GM18858 (cell line): ENCODE results near the gene PDSS2.
"Not testable (repeated sequence)": the region's sequence is repeated elsewhere in the genome, so short reads cannot be mapped to it uniquely, and the experiment has no call there.

Experiments used
- ATAC-seq: cut with Tn5 transposase; IDR thresholded peaks from one replicate; pipeline ENCODE4 v1.9.1; 2021; ENCODE audit not compliant: unreplicated experiment

The PDSS2 gene

DNA sequence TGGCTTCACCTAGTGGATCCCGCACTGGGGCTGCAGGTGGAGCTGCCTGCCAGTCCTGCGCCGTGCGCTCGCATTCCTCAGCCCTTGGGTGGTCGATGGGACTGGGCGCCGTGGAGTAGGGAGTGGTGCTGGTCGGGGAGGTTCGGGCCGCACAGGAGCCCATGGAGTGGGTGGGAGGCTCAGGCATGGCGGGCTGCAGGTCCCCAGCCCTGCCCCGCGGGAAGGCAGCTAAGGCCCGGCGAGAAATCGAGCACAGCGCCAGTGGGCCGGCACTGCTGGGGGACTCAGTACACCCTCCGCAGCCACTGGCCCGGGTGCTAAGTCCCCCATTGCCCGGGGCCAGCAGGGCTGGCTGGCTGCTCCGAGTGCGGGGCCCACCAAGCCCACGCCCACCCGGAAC, 95.2 kb downstream of the PDSS2 start:
- ATAC-seq = not testable (repeated sequence)

DNA sequence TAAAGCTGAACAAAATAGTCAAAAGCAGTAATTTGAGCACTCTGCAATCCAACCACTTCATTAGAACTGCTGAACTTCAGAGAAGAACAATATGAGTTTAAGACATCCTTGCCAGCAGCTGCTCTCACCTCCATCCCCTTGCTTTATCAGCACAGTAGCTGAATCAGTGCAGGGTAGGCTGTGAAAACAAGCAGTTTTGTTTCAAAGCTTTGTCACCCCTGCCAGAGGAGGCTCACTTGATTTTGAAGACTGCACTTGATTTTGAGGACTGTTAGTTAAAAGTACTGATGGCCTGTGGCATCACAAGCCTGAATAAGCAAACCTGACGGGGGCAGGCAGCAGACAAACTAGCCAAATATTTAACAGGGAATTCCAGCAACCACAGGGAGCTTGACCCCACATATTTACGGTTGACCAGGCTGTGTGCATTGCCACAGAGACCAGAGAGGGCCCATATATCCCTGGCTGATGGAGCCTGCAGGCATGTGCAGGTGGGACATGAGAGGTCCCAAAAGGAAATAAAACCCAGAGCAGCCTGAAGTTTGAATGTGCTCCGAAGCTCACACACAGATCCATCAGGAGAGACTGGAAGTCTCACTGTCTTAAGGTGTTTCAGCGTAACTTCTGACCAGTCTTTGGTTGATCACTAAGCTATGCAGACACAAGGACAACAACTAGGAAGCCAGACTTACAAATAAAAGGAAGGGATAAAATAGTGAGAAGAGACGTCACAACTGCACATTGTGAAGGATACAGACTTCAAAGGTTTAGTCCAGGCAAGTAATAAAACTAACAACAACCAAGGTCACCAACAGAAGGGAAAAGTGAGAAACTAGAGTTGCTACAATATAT, 97.4 kb downstream of the PDSS2 start:
- no peak for ATAC-seq

DNA sequence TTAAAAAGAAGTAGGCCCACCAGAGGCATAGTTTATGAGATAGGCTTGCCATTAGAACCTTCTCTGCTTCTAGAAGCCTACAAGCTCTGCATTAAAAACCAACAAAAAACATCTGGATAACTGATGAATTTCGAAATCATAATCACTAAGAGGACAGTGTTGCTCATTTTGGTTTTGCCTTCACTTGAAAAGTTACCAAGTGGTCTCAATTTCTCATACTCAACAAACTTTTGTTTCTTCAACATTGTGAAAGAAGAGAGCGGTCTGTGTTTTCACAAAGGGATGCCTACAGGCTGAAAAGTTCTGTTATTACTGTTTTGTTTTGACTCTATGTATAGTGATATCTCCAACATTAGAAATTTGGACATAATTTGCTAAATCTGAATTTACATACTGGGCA, 98.9 kb downstream of the PDSS2 start:
- no peak for ATAC-seq

DNA sequence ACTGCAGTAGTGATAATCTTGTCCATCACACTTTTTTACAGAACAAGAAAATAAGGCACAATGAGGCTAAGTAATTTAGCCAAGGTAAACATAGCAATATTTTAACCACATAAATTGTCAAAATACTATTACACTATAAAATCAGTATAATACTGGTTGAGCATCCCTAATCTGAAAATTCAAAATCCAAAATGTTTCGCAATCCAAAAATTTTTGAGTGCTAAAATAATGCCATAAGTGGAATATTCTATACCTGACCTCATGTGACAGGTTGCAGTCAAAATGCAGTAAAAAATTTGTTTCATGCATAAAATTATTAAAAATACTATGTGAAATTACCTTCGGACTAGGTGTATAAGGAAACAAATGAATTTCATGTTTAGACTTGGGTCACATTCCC, 101.5 kb downstream of the PDSS2 start:
- ATAC-seq = no peak

DNA sequence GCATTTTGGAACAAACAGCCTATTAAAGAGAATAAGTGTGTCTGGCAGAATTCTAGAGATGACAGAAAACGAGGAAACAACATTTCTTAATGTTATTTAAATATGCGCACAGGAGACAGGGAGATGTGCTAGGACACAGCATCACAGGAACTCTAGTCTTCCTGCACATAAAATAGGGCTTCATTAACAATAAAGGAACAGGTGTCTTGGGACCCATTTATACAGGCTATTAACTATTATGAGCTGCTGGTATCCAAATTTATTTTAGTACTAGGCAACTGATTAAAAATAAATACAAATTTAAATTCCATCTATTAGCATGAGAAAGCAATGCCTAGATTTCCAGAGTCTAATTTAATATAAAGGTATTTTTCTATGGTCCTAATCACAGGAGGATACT, 102.3 kb downstream of the PDSS2 start:
- no peak for ATAC-seq

DNA sequence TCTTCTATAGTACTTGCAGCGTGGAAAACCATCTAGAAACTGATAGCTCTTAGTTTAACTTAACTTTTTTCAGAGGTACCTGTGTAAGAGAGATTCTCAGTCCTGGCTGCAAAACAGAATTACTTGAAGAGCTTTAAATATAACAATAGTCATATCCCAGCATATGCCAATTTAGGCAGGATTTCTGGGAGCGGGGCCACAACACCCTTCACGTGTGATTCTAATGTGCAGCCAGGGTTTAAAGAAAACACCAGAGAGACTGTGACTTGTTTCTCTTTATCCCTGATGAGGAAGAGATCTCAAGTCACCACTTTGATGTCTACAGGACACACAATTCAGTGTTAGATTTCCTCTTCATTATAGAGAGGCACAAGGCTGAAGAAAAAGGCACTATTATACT, 103.7 kb downstream of the PDSS2 start:
- ATAC-seq = no peak

DNA sequence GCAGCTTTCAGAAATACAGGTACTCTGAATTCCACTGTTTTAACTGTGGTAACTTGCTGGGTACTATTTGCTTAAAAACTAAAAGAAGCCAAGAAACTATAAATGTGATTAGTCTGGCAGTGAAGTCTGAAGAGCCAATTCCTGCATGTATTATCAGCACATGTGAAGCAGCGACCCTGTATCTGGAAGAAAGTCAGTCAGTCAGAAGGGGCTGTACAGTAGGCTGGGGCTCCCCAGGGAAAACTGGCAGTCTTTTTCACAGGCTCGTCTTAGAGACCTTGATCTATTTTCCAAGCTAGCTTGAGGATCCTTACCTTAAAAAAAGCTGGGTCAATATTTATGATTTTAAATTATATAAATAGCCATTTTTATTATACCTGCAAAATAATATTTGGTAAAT, 104.9 kb downstream of the PDSS2 start:
- ATAC-seq = no peak

DNA sequence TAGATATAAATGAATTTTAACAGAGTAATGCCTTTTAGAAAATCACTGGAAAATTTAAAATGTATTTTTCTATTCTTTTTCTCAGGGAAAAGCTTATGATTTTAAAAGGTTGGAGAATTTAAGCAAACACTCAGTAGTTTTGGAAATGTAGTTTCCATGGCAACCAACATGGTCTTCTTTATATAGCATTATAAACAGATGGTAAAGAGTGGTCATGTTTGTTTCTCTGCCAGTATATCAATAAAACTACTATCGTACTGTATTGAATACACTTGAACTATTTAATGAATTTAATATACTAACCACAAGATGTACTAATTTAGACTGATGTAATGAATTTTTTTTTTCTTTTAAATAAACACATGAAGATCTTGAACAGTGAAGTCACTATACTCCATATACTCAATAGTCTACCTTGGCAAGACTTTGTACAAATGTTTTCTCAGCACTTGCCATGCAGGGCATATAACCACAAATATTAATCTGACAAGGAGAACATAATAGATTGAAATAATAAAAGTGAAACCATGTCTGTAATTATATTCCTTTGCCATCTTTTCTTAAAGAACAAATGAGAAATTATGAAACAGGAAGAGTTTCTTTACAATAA, 105.5 kb downstream of the PDSS2 start:
- no peak for ATAC-seq

DNA sequence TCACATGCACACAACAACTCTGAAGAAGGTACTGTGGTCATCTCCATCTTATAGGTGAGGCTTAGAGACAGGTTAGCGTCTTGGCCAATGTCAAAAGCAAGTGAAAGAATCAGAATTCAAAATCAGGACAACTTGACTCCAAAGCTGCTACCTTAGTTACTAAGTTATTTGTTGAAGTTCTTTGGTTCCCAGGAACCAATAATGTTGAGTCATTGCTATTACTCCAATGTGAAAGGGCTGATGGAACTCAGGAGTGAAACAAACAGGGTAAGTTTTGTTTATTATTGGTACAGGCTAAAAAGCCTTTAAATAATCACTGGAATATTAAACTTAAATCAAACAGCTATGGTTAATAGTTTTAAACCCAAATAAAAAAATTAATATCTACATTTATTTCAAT, 111.1 kb downstream of the PDSS2 start:
- ATAC-seq = no peak

DNA sequence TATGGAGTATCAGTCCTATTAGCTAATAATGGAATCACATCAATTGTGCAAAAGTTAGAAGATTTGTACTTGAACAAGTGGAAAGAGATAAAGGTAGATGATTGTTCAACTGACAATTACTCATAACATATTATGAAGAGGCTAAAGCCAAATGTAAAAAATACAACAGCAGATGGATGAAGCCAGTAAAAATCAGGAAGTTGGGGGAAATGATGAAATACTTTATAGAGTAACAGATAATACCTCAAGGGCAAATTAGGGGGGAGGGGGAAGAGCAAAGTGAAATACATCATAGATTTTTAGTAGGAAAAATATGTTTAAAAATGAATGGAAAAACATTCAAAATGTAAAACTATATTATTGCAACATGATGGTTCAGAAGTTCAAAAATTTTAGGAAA, 114.0 kb downstream of the PDSS2 start:
- no peak for ATAC-seq

DNA sequence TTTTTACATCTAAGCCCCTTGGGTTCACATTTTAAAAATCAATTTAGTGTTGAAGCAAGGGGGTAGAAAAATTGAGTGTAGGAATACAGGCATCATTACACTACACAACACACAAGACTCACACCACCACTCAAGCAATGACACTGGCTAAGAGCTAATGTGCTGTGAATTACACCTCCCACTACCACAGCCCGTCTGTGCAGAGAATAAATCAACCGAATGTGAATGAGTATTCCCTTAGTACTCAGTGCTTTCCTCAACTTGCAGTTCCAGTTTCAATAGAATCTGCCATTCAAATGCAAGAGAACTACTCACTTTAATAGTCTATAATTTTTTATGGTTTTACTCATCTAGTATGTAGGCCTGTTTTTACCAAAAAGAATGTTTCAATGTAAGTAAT, 114.4 kb downstream of the PDSS2 start:
- ATAC-seq = no peak

DNA sequence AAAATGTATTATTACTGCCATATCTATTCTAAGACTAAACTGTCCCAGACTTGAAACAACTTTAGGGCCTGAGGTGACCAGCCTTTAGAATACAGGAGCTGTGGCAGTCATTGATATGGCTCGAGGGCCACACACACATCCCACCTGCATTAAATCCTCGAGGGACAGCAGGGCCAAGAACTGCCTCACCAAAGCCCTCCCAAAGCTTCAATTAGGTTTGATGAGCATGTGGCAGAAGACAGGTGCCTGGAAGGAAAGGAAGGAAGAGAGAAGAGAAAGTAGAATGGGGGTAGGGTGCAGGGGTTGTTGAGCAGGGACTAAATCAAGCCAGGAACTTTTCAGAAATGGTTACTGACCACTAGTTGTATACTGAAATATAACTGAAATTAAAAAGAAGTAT, 115.0 kb downstream of the PDSS2 start:
- ATAC-seq = no peak

DNA sequence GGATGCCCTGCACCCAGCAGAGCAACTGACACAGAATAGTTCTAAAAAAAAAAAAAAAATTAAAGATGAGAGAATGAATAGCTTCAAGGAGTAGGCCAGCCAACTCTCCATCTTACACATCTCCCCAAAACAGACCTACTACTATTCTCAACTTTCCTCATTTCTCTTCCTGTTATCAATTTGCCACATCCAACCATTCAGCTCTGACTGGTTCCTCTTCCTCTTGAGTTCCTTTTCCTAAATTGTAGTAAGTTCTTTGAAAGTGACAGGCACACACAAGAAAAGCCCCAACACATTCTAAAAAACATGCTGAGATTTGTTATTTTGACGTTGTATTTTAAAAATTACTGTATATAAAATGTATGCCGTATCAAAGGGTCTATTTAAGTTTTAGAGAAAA, 117.2 kb downstream of the PDSS2 start:
- no peak for ATAC-seq

DNA sequence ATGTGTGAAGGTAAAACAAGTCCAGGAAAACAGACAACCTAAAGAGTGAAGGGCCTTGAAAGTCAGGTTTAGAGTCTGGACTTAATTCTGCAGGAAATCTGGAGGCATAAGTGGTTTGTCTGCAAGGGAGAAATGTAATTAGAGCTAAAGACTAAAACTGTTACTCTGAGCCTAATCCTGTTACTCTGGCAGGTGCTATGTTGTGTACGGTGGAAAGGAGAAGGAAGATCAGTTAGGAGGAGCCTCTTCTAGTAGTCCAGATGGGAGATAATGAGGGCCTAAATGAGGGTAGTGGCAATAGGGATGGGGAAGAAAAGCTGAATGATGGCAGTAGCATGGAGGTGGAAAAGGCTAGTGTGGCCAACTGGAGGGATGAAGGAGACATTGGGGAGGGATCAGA, 118.5 kb downstream of the PDSS2 start:
- ATAC-seq = no peak

DNA sequence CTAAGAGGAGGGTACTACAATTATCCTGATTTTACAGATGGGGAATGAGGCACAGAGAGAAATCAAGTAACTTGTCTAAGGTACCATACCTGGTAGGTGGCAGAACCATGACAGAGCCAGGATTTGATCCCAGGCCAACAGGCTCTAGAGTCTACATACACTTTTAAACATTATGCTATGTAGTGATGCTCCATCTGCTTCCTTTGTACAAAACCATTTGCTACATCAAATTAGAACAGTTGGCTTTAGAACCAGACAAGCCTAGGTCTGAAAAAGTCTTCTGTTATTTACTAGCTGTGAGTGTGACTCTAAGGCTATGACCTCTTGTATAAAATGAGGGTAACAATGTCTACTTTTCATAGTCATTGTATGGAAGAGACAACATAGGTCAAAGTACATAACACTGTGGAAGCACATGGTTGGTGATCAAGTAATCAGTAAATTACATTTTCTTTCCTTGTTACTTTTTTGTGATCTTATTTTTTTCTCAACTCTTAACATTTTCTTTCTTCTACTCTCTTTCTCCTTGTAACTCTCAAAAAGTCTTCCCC, 122.1 kb downstream of the PDSS2 start:
- no peak for ATAC-seq

DNA sequence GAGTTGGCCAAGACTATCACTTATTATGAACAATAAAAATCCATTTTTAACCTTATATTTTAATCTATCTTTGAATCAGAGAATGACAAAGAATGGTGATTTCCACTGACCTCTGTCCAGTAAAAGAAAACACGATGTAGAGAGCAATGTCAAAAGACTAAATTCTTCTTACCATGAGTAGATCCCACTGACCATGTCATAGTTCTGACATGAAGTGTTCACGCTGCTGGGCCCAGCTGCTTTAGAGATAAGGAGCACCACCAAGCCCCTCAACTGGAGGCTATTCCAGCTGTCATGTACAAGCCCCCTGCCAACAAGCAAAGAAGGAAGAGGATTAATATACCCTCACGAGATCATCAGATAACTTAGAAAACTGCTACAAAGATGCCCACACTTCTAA, 125.3 kb downstream of the PDSS2 start:
- no peak for ATAC-seq

DNA sequence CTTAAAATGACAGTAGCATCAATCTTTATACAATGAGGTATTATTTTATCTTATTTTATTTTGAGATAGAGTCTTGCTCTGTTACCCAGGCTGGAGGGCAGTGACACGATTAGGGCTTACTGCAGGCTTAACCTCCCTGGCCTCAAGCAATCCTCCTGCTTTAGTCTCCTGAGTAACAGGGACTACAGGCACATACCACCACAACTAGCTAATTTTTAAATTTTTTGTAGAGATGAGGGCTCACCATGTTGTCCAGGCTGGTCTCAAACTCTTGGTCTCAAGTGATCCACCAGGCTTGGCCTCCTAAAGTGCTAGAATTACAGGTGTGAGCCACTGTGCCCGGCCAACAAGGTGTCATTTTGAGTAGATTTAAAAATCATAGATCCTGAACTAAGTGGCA, 125.9 kb downstream of the PDSS2 start:
- ATAC-seq = no peak

DNA sequence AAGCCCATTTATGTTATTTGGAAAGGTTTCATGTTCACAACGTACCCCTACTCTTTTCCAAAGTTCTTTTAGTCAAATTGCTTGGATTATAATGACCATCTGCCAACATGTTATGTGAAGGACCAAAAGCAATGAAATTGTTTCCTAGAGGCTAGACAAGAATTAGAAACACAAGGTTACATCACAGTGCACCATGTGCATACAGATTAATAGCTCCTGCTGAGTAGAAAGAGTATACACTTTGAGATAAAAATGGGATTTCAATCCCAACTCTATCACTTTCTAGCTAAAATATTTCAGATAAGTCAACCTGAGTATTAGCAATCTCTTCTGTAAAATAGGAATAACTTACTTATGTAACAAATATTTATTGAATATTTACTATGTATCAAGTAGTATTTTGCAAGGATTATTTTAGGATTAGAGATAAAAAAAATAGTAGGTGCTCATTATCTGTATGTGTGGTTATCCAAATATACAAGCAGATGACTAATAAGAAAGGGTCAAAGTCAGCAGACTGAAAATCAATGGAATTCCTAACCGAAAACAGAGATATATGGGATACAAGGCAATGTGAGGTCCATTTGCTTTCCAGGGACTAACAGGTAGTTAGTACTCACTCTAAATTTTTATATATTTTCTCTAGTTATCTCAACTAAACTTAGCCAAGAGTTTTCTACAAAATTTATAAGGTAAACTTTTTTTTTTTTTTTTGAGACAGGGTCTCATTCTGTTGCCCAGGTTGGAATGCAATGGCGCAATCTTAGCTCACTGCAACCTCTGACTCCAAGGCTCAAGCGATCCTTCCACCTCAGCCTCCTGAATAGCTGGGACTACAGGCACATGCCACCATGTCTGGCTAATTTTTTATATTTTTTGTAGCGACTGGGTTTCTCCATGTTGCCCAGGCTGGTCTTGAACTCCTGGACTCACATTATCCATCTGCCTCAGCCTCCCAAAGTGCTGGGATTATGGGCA, 127.7 kb downstream of the PDSS2 start:
- ATAC-seq = no peak

DNA sequence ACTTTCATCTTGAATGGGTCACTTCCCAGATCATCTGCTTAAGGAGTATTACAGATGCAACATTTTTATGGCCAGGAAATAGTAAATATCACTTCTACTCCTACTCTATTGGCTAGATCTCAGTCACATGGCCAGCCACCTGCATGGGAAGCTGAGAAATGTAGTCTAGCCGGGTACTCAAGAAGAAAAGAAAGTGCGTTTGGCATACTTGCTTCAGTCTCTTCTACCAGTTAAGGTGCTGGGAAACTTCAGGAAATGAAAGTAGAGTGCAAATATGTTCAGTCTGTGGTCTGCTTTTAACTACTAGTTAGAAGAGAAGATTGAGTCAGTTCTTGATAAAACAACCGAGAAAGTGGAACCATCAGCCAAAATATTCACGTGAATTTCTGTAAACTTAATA, 129.2 kb downstream of the PDSS2 start:
- peak; percentile 96 for ATAC-seq

DNA sequence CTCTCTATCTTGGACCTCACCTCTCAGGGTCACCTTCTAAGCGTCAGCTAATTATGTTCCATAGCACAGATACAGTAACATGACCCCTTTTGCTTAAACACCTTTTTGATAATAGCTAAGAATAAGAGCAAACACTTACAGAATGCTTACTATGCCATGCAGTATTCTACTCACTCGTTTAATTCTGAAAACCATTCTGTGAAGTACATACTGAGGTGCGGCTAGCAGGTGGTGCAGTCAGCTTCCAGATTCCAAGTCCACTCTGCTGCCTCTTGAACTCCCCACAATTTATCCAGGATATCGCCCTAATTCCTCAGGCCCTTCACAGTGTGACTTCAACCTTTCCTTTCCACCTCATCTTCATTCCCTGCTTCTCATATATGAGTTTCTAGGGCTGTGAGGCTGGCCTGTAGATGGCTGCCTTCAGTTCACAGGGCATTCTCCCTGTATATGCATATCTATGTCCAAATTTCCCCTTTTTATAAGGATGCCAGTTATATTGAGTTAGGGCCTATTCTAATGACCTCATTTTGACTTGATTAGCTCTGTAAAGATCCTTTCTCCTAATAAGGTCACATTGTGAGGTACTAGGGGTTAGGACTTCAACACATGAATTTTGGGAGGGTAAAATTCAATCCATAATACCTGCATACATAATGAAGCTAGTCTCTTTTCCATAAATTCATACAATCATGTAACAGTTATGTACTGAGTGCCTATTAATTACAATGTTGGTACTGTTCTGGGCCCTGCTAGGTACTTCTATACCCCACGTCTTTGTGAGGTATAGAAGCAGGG, 130.1 kb downstream of the PDSS2 start:
- ATAC-seq = no peak

DNA sequence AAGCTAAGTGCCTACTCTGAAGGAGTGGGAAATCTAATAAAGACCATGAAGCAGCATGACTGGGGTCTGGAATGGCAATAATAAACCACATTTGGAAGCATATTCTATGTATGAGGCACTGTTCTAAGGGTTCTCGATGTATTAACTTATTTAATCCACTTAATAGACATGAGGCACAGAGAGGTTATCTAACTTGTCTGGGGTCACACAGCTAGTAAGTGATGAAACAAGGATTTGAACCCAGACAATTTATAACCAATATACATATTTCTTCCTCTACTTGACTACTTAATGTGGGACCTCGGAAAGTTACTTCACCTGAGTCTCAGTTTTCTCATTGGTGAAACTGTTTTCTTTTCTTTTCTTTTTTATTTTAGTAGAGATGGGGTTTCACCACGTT, 131.3 kb downstream of the PDSS2 start:
- no peak for ATAC-seq
